ENCODE results near the gene TMEM163. TPM values are rescaled to one million over a fixed set of nuclear protein-coding genes. Genes with fewer than 3 reads are reported as not detected.

TMEM163 gene
- total RNA-seq, 6 experiments from 2014 or later, result 0.06 to 0.20 (median 0.07) TPM; not detected in 3

DNA sequence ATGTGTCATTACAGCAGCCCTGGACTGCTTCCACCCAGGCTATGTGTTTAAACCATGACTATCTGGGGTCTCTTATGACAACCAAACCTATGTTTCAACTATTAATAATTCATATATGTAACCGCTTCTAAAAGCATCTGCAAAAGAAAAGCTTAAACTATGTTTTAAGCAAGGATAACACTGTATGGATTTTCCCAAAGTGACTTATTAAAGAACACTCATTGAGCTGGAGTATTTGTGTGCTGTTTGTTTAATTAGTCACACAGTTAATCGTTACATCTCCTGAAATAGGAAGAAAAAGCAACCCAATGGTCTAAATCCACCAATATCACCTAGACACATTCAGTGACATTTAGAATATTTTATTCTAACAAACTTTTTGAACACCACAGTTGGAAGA lies 51.3 kb downstream of the TMEM163 start:
- 45% methylated on average over 2 of the region's 2 CpGs for WGBS (ENCODE audit: insufficient coverage, low coverage, low lambda C conversion rate, missing lambda C conversion rate)
- DNase-seq, result no peak
- TF ChIP-seq CTCF (IDR thresholded peaks at IDR 0.05) (no peak), POLR2A (IDR thresholded peaks at IDR 0.05) (no peak)
- H3K4me3 ChIP-seq, result no peak overlapping the region
- H3K9me3 ChIP-seq, result no peaks in the 10 kb centered on the region
- H3K4me1 ChIP-seq, result no peaks in the 10 kb centered on the region
- ATAC-seq, result peak in 1 of 4 donors; percentile 54
- no peaks in the 10 kb centered on the region for H3K27me3 ChIP-seq
- no peak overlapping the region for H3K27ac ChIP-seq
- intact Hi-C loops (cut with DNase I), result no loop called here
- no peaks in the 10 kb centered on the region for H3K36me3 ChIP-seq

DNA sequence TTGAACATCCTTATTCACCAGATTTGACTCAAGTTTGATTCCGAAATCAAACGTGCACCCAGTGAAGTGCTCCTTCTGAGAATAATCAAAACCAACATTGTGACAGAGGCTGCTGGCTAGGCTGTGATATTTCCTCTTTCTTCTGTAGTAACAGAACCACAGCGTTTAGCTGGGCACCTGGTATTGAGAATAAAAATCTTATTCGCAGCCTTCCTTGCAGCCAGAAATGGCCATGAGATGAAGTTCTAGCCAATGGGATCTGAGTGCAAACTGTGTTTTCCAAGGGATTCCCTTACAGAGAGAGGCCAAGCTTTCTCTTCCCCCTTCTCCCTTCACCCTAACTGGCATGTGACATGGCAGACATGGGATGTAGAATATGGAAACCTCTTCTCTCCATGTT lies 51.7 kb downstream of the TMEM163 start:
- intact Hi-C loops (cut with DNase I), result no loop called here
- no peak overlapping the region for H3K27ac ChIP-seq
- H3K36me3 ChIP-seq, result no peaks in the 10 kb centered on the region
- TF ChIP-seq POLR2A (IDR thresholded peaks at IDR 0.05) (no peak), CTCF (IDR thresholded peaks at IDR 0.05) (no peak)
- WGBS (ENCODE audit: insufficient coverage, low coverage, low lambda C conversion rate, missing lambda C conversion rate), result 64% methylated on average over 4 of the region's 4 CpGs
- no peaks in the 10 kb centered on the region for H3K9me3 ChIP-seq
- no peak overlapping the region for H3K4me3 ChIP-seq
- H3K4me1 ChIP-seq, result no peaks in the 10 kb centered on the region
- H3K27me3 ChIP-seq, result no peaks in the 10 kb centered on the region
- ATAC-seq (no peak), DNase-seq (no peak)

GRCh38 chr2:134665727-134666506 lies 52.9 kb downstream of the TMEM163 start:
- ATAC-seq, result no peak
- H3K27ac ChIP-seq, result no peak overlapping the region
- DNase-seq, result no peak
- TF ChIP-seq CTCF (IDR thresholded peaks at IDR 0.05) (no peak), POLR2A (IDR thresholded peaks at IDR 0.05) (no peak)
- H3K27me3 ChIP-seq, result no peaks in the 10 kb centered on the region
- H3K36me3 ChIP-seq, result no peaks in the 10 kb centered on the region
- intact Hi-C loops (cut with DNase I), result no loop called here
- 61% methylated on average over 7 of the region's 7 CpGs for WGBS (ENCODE audit: insufficient coverage, low coverage, low lambda C conversion rate, missing lambda C conversion rate)
- H3K4me3 ChIP-seq, result no peak overlapping the region
- H3K9me3 ChIP-seq, result no peaks in the 10 kb centered on the region
- H3K4me1 ChIP-seq, result no peaks in the 10 kb centered on the region

DNA sequence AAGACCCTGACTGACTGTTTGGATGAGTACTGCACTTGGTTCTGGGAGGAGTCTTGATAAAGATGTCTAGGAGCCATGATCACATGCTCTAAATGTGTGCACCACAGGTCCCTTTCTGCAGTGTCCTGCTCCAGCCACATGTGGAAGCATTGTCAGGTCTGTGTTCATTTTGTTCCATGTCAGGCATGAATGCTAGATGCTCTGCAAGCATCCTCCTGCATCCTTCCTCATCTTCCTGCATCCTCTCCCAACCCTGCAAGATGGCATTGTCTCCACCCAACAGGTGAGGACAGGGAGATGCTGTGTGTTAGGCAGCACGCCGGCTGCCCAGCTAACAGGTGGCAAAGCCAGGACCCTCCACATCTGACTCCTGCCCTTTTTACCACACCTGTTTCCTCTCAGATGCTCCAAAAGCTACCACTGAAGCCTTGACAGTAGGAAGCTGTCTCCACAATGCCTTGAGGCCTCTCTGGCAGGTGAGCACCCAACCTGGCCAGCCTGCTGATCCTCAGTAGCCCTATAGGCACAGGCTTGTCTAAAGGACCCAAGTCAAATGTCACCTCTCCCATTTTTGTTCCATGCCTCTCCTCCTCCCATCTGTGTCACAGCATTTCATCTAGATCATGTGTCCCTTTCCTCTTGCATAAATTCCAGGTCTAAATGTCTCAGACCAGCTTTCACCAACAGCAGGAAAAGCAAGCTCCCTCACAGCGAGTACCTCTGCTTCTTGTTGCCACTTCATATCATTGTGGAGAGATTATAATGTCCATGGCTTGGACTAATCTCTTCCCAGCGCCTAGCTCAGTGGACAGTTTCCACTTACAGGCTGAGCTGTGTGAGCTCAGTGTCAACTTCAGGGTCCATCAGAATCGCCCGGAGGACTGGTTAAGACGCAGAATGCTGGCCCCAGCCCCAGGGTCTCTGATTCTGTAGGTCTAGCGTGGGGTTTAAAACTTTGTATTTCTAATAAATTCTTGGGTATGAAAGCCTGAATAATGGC lies 55.0 kb downstream of the TMEM163 start:
- DNase-seq (no peak), ATAC-seq (no peak)
- 79% methylated on average over 6 of the region's 8 CpGs for WGBS (ENCODE audit: insufficient coverage, low coverage, low lambda C conversion rate, missing lambda C conversion rate)
- Histone ChIP-seq H3K36me3 (no peaks in the 10 kb centered on the region), H3K27ac (no peak overlapping the region), H3K27me3 (no peaks in the 10 kb centered on the region), H3K4me3 (no peak overlapping the region), H3K4me1 (no peaks in the 10 kb centered on the region), H3K9me3 (no peaks in the 10 kb centered on the region)
- no peak for TF ChIP-seq CTCF (IDR thresholded peaks at IDR 0.05)
- no peak for TF ChIP-seq POLR2A (IDR thresholded peaks at IDR 0.05)
- intact Hi-C loops (cut with DNase I), result no loop called here
